Measurements from ENCODE around the gene P2RY2.

DNA sequence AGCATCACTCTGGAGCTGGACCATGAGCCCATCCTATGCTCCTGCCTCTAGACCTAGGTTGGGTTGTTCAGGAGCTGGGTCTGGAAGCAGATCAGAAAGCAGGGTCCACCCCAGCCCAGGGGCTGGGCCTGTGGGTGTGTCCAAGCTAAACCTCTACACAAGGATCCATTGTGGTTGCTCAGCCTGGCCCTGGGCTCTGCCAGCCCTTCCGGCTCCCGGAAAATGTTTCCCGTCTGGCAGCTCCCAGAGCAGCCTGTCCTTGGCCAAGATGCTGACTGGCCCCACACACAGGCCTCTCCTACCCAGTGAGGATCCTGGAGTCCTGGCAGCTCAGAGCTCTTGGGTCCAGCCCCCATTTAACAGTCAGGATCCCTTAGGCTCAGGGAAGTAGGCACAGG lies 40.7 kb upstream of the P2RY2 start:
- TF ChIP-seq, protein P1, sequence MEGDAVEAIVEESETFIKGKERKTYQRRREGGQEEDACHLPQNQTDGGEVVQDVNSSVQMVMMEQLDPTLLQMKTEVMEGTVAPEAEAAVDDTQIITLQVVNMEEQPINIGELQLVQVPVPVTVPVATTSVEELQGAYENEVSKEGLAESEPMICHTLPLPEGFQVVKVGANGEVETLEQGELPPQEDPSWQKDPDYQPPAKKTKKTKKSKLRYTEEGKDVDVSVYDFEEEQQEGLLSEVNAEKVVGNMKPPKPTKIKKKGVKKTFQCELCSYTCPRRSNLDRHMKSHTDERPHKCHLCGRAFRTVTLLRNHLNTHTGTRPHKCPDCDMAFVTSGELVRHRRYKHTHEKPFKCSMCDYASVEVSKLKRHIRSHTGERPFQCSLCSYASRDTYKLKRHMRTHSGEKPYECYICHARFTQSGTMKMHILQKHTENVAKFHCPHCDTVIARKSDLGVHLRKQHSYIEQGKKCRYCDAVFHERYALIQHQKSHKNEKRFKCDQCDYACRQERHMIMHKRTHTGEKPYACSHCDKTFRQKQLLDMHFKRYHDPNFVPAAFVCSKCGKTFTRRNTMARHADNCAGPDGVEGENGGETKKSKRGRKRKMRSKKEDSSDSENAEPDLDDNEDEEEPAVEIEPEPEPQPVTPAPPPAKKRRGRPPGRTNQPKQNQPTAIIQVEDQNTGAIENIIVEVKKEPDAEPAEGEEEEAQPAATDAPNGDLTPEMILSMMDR (conservative IDR thresholded peaks at IDR 0.05; ENCODE audit: low read length), result no peak
- TF ChIP-seq EZH2phosphoT487 (IDR thresholded peaks at IDR 0.05; ENCODE audit: borderline replicate concordance, low read depth, low read length), result no peak

Data from OCI-LY7 (cell line).